ENCODE data around the gene GOLPH3. TPM values are rescaled to one million over a fixed set of nuclear protein-coding genes. Genes with fewer than 3 reads are reported as not detected.
"Not testable (repeated sequence)": the region's sequence is repeated elsewhere in the genome, so short reads cannot be mapped to it uniquely, and the experiment has no call there.

GOLPH3 gene
- total and polyA plus RNA-seq, 2 of the 4 experiments (the other 2 are of a cell fraction) = 38.2 to 41.3 TPM

DNA sequence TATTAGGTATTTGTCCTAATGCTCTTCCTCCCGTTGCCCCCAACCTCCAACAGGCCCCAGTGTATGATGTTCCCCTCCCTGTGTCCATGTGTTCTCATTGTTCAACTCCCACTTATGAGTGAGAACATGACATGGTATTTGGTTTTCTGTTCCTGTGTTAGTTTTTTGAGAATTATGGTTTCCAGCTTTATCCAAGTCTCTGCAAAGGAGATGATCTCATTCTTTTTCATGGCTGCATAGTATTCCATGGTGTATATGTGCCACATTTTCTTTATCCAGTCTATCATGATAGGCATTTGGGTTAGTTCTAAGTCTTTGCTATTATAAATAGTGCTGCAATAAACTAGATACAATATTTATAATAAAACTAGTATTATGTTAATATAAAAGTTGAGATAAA, 40.2 kb upstream of the GOLPH3 start:
- H4K91ac ChIP-seq (ENCODE audit: insufficient read depth, low read depth, low read length); H3K27ac ChIP-seq (ENCODE audit: insufficient read depth, low read length); H3K9me1 ChIP-seq (ENCODE audit: insufficient read depth, low read length); H4K20me1 ChIP-seq (ENCODE audit: insufficient read depth, low read length); H4K8ac ChIP-seq (ENCODE audit: low read depth in 2 of 2, low read length in 2 of 2); H3K56ac ChIP-seq (ENCODE audit: extremely low read depth, insufficient read depth, low read length); H3K4ac ChIP-seq (ENCODE audit: low read depth, low read length); H2BK120ac ChIP-seq (ENCODE audit: low read depth, low read length); CTCF ChIA-PET; H2AFZ ChIP-seq (replicated peaks; ENCODE audit: low read length, poor library complexity); H3K9ac ChIP-seq (ENCODE audit: low read depth, low read length); H2BK5ac ChIP-seq (ENCODE audit: low read depth, low read length, poor library complexity, severe bottlenecking); BruUV-seq (replicated peaks); in situ Hi-C loops (cut with MboI; ENCODE audit: low sequenced_read_pairs); H3K79me1 ChIP-seq (ENCODE audit: low read depth in 1 of 2, low read length in 2 of 2); H2BK15ac ChIP-seq (ENCODE audit: low read depth, low read length); ATAC-seq (ENCODE audit: low read depth); H3K18ac ChIP-seq (ENCODE audit: low read depth, low read length); H3K4me1 ChIP-seq (ENCODE audit: control insufficient read depth, insufficient read depth, low read length); H3K14ac ChIP-seq (replicated peaks; ENCODE audit: low read depth, low read length); H2BK20ac ChIP-seq (ENCODE audit: low read depth, low read length); H2AK5ac ChIP-seq (ENCODE audit: low read depth, low read length); POLR2A ChIA-PET (ENCODE audit: unreplicated experiment); H4K5ac ChIP-seq (ENCODE audit: low read depth, low read length); DNase-seq; H2AK9ac ChIP-seq (replicated peaks; ENCODE audit: low read depth, low read length, poor library complexity); H3K9me3 ChIP-seq (ENCODE audit: control insufficient read depth, insufficient read depth, low read length); dilution Hi-C loops (cut with HindIII; ENCODE audit: low sequenced_read_pairs, unreplicated experiment); H3K27me3 ChIP-seq (ENCODE audit: control insufficient read depth, insufficient read depth, low read length); H3K4me3 ChIP-seq (ENCODE audit: insufficient read depth, low read depth, low read length); H3K23ac ChIP-seq (ENCODE audit: low read depth, low read length); H3K36me3 ChIP-seq (ENCODE audit: control insufficient read depth, insufficient read depth, low read length); intact Hi-C loops (cut with micrococcal nuclease); H3K4me2 ChIP-seq (ENCODE audit: low read depth, low read length): not testable (repeated sequence)
- WGBS, 2 experiments (ENCODE audit: extremely low coverage in 2 of 2, insufficient read length in 1 of 2) = no CpG with 5 or more reads among the region's 1 CpG

Data from IMR-90 (cell line).